GM23338 (cell line): ENCODE data around the gene PCDHGB3.
A peak's percentile ranks its signal among the peaks of the same experiment; 100 is the strongest.

ENCODE experiments used
- CREB1 ChIP-seq: fragments of 250-450 bp; sonication (Bioruptor Pico); IDR thresholded peaks from 2 replicates; pipeline ENCODE4 v1.5.0; 2020; ENCODE audit warnings: low read depth, mild to moderate bottlenecking, moderate library complexity
- EZH2 ChIP-seq: fragments of 200-600 bp; sonication (generic); IDR thresholded peaks from one replicate; pipeline ENCODE4 v1.8.0; 2017; ENCODE audit warnings: antibody characterized with exemption, mild to moderate bottlenecking, low read depth; ENCODE audit not compliant: unreplicated experiment
- EZH2phosphoT487 ChIP-seq: fragments of 200-600 bp; sonication (generic); IDR thresholded peaks from one replicate; pipeline ENCODE4 v1.8.1; 2018; ENCODE audit warnings: antibody characterized with exemption; ENCODE audit not compliant: unreplicated experiment
- JUNB ChIP-seq: IDR thresholded peaks from one replicate; pipeline ENCODE4 v1.6.1; 2016; ENCODE audit warnings: antibody characterized with exemption; ENCODE audit not compliant: unreplicated experiment
- POLR2AphosphoS5 ChIP-seq: IDR thresholded peaks from 2 replicates; pipeline ENCODE4 v1.6.1; 2016; ENCODE audit warnings: antibody characterized with exemption, low read depth
- STAT1 ChIP-seq: IDR thresholded peaks from one replicate; pipeline ENCODE4 v1.6.1; 2016; ENCODE audit warnings: antibody characterized with exemption; ENCODE audit not compliant: unreplicated experiment
- ZNF114 ChIP-seq: fragments of 250-450 bp; sonication (Bioruptor Pico); IDR thresholded peaks from 2 replicates; pipeline ENCODE4 v1.5.0; 2020; ENCODE audit warnings: mild to moderate bottlenecking, moderate library complexity
- ZNF331 ChIP-seq: fragments of 250-450 bp; sonication (Bioruptor Pico); IDR thresholded peaks from 2 replicates; pipeline ENCODE4 v1.5.0; 2020; ENCODE audit warnings: low read depth, mild to moderate bottlenecking, moderate library complexity
- TF ChIP-seq, protein P1 (sequence below), 2 experiments: fragments of 200-600 bp in 1 of 2; sonication (generic) in 1 of 2; conservative IDR thresholded peaks; 2 replicates each; pipeline versions ENCODE4 v1.5.1 to v1.6.1; 2016 to 2017; ENCODE audit warnings: antibody characterized with exemption in 2 of 2, low read depth in 2 of 2, mild to moderate bottlenecking in 2 of 2, moderate library complexity in 1 of 2
- TF ChIP-seq, protein P2 (sequence below): fragments of 250-450 bp; sonication (Bioruptor Pico); IDR thresholded peaks from 2 replicates; pipeline ENCODE4 v1.5.0; 2020; ENCODE audit warnings: mild to moderate bottlenecking, moderate library complexity
- TF ChIP-seq, protein P3 (sequence below): IDR thresholded peaks from one replicate; pipeline ENCODE4 v1.6.1; 2018; ENCODE audit warnings: antibody characterized with exemption; ENCODE audit not compliant: unreplicated experiment
- TF ChIP-seq, protein P4 (sequence below): IDR thresholded peaks from 2 replicates; pipeline ENCODE4 v1.6.1; 2016; ENCODE audit warnings: antibody characterized with exemption

DNA sequence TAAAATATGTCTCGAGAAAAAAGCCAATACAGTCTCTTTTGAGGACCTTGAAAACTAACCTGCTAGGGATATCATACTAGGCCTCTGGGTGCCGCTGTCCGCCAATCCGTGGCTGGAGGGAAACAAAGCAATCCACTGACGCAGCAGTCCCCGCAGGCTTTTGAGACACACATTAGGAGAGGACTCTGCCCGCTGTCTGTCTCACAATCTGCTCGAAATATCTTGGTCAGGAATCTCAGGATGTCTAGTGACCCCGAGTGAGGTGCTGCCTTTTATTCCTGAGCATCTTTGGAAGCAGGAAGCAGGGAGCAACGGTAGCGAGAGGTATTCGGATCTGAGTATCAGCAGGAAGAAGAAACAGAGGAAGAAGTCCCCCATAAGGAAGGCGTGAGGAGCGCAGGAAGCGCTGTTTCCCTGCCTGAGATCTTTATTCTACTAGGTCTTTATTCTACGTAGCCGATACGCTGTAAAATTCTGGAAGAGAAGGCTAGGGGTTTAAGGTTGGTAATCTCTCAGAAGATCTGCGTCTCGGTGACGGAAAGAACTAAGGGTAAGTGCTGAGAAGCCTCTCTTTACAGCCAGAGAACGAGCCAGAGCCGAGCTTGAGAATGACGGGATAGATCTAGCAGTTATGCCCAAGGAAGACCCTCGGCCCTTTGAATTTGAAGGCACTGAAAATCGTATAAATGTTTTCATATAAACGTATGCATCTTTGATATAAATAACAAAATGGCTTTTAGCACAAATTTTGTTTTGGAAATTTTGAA is 43.8 kb upstream of the PCDHGB3 start:
- TF ChIP-seq, protein P1, sequence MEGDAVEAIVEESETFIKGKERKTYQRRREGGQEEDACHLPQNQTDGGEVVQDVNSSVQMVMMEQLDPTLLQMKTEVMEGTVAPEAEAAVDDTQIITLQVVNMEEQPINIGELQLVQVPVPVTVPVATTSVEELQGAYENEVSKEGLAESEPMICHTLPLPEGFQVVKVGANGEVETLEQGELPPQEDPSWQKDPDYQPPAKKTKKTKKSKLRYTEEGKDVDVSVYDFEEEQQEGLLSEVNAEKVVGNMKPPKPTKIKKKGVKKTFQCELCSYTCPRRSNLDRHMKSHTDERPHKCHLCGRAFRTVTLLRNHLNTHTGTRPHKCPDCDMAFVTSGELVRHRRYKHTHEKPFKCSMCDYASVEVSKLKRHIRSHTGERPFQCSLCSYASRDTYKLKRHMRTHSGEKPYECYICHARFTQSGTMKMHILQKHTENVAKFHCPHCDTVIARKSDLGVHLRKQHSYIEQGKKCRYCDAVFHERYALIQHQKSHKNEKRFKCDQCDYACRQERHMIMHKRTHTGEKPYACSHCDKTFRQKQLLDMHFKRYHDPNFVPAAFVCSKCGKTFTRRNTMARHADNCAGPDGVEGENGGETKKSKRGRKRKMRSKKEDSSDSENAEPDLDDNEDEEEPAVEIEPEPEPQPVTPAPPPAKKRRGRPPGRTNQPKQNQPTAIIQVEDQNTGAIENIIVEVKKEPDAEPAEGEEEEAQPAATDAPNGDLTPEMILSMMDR (conservative IDR thresholded peaks at IDR 0.05; ENCODE audit: low read depth in 2 of 2) = peak; percentile 80 to 84
- TF ChIP-seq POLR2AphosphoS5 (peak; percentile 66), EZH2 (no peak), ZNF114 (no peak), EZH2phosphoT487 (no peak), CREB1 (CRISPR knock-in tag) (0 out of 2 replicates have a peak, but pooled peaks have one; percentile 19), ZNF331 (CRISPR knock-in tag) (no peak), JUNB (no peak), STAT1 (no peak)
- TF ChIP-seq, protein P2, sequence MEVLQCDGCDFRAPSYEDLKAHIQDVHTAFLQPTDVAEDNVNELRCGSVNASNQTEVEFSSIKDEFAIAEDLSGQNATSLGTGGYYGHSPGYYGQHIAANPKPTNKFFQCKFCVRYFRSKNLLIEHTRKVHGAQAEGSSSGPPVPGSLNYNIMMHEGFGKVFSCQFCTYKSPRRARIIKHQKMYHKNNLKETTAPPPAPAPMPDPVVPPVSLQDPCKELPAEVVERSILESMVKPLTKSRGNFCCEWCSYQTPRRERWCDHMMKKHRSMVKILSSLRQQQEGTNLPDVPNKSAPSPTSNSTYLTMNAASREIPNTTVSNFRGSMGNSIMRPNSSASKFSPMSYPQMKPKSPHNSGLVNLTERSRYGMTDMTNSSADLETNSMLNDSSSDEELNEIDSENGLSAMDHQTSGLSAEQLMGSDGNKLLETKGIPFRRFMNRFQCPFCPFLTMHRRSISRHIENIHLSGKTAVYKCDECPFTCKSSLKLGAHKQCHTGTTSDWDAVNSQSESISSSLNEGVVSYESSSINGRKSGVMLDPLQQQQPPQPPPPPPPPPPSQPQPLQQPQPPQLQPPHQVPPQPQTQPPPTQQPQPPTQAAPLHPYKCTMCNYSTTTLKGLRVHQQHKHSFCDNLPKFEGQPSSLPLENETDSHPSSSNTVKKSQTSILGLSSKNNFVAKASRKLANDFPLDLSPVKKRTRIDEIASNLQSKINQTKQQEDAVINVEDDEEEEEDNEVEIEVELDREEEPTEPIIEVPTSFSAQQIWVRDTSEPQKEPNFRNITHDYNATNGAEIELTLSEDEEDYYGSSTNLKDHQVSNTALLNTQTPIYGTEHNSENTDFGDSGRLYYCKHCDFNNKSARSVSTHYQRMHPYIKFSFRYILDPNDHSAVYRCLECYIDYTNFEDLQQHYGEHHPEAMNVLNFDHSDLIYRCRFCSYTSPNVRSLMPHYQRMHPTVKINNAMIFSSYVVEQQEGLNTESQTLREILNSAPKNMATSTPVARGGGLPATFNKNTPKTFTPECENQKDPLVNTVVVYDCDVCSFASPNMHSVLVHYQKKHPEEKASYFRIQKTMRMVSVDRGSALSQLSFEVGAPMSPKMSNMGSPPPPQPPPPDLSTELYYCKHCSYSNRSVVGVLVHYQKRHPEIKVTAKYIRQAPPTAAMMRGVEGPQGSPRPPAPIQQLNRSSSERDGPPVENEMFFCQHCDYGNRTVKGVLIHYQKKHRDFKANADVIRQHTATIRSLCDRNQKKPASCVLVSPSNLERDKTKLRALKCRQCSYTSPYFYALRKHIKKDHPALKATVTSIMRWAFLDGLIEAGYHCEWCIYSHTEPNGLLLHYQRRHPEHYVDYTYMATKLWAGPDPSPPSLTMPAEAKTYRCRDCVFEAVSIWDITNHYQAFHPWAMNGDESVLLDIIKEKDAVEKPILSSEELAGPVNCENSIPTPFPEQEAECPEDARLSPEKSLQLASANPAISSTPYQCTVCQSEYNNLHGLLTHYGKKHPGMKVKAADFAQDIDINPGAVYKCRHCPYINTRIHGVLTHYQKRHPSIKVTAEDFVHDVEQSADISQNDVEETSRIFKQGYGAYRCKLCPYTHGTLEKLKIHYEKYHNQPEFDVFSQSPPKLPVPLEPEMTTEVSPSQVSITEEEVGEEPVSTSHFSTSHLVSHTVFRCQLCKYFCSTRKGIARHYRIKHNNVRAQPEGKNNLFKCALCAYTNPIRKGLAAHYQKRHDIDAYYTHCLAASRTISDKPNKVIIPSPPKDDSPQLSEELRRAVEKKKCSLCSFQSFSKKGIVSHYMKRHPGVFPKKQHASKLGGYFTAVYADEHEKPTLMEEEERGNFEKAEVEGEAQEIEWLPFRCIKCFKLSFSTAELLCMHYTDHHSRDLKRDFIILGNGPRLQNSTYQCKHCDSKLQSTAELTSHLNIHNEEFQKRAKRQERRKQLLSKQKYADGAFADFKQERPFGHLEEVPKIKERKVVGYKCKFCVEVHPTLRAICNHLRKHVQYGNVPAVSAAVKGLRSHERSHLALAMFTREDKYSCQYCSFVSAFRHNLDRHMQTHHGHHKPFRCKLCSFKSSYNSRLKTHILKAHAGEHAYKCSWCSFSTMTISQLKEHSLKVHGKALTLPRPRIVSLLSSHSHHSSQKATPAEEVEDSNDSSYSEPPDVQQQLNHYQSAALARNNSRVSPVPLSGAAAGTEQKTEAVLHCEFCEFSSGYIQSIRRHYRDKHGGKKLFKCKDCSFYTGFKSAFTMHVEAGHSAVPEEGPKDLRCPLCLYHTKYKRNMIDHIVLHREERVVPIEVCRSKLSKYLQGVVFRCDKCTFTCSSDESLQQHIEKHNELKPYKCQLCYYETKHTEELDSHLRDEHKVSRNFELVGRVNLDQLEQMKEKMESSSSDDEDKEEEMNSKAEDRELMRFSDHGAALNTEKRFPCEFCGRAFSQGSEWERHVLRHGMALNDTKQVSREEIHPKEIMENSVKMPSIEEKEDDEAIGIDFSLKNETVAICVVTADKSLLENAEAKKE (CRISPR knock-in tag) = no peak
- TF ChIP-seq, protein P3, sequence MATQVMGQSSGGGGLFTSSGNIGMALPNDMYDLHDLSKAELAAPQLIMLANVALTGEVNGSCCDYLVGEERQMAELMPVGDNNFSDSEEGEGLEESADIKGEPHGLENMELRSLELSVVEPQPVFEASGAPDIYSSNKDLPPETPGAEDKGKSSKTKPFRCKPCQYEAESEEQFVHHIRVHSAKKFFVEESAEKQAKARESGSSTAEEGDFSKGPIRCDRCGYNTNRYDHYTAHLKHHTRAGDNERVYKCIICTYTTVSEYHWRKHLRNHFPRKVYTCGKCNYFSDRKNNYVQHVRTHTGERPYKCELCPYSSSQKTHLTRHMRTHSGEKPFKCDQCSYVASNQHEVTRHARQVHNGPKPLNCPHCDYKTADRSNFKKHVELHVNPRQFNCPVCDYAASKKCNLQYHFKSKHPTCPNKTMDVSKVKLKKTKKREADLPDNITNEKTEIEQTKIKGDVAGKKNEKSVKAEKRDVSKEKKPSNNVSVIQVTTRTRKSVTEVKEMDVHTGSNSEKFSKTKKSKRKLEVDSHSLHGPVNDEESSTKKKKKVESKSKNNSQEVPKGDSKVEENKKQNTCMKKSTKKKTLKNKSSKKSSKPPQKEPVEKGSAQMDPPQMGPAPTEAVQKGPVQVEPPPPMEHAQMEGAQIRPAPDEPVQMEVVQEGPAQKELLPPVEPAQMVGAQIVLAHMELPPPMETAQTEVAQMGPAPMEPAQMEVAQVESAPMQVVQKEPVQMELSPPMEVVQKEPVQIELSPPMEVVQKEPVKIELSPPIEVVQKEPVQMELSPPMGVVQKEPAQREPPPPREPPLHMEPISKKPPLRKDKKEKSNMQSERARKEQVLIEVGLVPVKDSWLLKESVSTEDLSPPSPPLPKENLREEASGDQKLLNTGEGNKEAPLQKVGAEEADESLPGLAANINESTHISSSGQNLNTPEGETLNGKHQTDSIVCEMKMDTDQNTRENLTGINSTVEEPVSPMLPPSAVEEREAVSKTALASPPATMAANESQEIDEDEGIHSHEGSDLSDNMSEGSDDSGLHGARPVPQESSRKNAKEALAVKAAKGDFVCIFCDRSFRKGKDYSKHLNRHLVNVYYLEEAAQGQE = no peak
- TF ChIP-seq, protein P4, sequence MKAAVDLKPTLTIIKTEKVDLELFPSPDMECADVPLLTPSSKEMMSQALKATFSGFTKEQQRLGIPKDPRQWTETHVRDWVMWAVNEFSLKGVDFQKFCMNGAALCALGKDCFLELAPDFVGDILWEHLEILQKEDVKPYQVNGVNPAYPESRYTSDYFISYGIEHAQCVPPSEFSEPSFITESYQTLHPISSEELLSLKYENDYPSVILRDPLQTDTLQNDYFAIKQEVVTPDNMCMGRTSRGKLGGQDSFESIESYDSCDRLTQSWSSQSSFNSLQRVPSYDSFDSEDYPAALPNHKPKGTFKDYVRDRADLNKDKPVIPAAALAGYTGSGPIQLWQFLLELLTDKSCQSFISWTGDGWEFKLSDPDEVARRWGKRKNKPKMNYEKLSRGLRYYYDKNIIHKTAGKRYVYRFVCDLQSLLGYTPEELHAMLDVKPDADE = no peak
